GM21576 (cell line): ENCODE measurements around the gene SMARCA1.

Experiments
- ATAC-seq: cut with Tn5 transposase; IDR thresholded peaks from one replicate; pipeline ENCODE4 v1.9.1; 2021; ENCODE audit warnings: mild to moderate bottlenecking, moderate library complexity; ENCODE audit not compliant: unreplicated experiment

SMARCA1 gene

GRCh38 chrX:129531132-129531531 lies 7.8 kb upstream of the SMARCA1 start:
- ATAC-seq: no peak

DNA sequence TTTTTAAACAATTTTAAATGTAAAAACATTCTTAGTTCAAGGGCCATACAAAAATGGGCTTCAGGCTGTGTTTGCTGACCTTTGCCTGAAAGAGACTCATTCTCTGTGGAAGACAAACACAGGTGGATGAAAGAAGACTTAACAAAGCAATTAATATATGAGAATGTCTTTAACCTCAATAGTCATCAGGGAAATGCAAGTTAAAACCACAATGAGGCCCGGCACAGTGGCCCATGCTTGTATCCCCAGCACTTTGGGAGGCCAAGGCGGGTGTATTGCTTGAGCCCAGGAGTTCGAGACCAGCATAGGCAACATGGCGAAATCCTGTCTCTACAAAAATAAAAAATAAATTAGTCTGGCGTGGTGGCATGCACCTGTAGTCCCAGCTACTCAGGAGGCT lies 7.1 kb upstream of the SMARCA1 start:
- ATAC-seq: no peak

- ATAC-seq: no peak
These were observed 6.5 kb upstream of the SMARCA1 start for GRCh38 chrX:129529685-129530281.

GRCh38 chrX:129525896-129526295 lies 2.6 kb upstream of the SMARCA1 start:
- ATAC-seq: no peak

DNA sequence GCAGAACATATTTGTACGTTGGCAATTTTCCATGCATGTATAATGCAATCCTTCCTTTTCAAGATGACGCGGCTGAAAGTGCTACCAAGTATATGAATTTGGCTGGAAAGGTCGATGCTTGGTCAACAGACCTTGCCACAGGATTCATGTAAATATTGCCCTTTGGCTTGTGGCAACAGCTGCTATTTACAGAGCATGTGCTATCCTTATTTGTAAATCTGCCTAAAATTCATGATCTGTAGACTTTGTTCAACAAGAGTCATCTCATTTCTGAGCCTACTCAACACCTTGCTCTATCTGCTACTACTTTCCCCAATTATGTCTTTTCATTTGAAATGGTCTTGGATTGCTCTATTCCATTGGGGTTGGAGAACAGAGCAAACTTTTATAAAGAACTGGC lies 1.9 kb upstream of the SMARCA1 start:
- no peak for ATAC-seq

DNA sequence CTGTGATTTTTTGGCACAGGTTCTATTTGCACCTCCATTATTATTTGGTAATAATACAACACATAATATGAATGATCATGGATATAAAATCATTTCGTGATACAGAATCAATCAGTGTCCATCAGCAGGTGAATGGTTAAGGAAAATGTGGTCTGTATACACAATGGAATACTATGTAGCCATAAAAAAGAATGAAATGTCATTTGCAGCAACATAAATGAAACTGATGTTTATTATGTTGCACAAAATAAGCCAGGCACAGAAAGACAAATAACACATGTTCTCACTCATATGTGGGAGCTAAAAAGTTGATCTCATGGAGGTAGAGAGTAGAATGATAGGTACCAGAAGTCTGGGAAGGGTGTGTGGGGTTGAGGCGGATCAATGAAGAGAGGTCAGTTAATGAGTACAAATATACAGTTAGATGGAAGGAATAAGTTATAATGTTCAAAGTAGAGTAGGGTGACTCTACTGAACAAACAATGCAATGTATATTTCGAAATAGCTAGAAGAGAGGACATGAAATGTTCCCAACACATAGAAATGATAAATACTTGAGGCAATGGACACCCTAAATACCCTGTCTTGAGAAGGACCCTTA lies 1.1 kb upstream of the SMARCA1 start:
- no peak for ATAC-seq

DNA sequence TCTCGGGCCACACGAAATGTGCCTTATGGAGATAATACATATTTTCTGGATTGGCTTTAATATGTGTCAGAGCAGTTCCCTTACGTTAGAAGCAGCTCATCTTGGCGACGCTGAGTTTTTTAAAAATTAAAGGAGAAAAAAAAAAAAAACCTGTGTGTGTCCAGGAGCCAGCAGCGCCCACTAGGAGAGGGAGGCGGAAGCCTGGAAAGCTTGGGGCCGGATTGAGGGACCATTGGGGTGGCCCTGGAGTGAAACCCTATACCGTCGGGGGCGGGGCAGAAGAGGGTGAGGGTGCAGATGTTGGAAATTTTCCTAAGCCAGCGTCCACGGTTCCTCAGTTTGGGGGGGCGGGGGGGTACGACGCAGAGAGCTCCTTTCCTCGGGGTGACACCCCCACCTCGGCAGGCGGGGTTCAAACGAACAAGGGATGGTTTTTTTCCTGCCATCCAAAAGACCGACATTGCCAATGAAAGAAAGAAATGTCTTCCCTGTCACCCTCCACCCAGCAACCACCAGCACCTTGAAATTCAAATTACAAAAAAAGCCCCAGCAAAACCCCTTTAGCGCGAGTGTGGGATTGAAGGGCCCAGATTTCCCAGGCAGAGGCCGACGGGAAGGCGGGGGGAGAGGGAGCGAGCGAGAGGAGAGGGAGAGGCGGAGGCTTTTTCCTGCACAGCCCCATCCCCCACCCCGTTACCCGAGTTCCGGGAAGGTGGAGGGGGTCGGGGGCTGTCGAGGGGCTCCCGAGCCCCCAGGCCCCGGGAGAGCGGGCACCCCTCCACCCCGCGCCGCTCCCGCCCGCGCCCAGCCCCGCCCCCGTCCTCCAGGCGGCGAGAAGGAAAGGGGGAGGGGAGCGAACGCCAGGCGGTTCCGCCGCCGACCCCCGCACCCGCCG lies 859 bp downstream of the SMARCA1 start:
- ATAC-seq: no peak

GRCh38 chrX:129520151-129520550 lies 3.1 kb downstream of the SMARCA1 start:
- ATAC-seq: no peak

- ATAC-seq: no peak
These were observed 6.9 kb downstream of the SMARCA1 start for GRCh38 chrX:129516402-129516801.

- no peak for ATAC-seq
These were observed 10.9 kb downstream of the SMARCA1 start for GRCh38 chrX:129512409-129512808.

DNA sequence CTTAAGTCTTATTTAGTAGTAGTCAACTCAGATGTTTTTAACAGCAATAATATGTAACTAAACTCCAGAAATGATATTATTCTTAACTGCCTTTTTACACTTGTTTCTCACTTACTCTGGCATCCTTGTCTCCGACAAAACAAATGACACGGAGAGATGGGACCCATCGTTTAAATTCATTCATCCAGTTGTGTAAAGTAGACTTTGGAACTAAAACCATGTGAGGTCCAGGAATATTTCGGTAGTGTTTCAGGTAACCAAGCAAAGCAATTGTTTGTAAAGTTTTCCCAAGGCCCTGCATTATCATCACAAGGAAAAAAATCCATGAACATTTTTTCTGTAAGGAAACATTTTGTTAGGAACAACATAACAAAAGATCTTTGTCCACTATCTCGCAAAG lies 11.6 kb downstream of the SMARCA1 start:
- no peak for ATAC-seq

GRCh38 chrX:129510331-129510730 lies 13.0 kb downstream of the SMARCA1 start:
- ATAC-seq: no peak

GRCh38 chrX:129497146-129497843 lies 26.0 kb downstream of the SMARCA1 start:
- no peak for ATAC-seq

DNA sequence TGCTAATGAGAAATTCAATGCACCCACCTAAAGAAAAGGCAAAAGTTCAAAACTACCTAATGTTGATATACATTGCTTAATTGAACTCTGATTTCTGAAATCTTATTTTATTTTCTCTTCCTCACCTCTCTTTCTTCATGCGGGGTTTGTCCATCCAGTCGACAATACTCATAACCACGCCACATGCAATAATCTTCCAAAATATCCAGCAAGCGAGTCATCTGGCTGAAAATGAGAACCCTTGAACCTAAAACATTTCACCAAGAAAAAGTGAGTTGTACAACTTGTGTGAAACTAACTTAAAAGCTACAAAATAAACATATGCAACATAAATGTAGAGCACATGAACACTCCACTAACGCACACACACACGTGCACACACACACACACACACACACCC lies 26.7 kb downstream of the SMARCA1 start:
- ATAC-seq: no peak

DNA sequence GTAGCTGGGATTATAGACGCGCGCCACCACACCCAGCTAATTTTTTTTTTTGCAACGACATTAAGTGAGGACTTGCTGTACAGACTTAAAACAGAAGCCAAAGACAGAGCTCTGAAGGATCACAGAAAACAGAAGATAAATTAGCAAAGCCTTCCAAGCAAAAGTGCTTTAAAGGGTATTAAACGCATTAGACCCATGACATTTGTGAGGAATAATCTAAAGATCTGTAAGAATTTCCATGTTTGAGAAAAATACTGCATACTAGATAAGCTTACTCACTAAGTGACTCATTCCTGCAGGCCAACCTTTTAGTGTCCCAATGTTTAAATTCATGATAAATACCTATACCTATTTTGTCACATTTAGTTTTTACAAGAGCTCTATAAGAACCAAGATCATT lies 27.4 kb downstream of the SMARCA1 start:
- no peak for ATAC-seq

GRCh38 chrX:129494887-129495286 lies 28.4 kb downstream of the SMARCA1 start:
- ATAC-seq: no peak

GRCh38 chrX:129493643-129494042 lies 29.6 kb downstream of the SMARCA1 start:
- ATAC-seq: no peak

DNA sequence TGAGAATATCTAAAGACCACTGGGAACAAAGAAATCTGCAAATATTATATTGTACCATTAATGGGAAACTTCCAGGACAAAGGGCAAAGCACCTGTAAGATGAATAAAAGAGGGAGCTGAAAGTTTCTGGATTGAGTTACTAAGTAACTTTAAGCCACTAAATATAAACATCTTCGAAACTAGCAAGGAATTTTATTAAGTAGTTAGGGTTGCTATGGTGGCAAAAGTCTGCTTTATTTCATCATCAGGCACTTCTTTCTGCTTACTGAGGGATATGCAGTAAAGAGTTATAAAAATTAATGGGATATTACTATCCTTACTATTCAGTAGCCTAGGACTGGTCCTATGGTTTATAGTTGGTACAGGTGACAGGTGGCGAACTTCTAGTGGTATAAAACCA lies 33.0 kb downstream of the SMARCA1 start:
- ATAC-seq: no peak

DNA sequence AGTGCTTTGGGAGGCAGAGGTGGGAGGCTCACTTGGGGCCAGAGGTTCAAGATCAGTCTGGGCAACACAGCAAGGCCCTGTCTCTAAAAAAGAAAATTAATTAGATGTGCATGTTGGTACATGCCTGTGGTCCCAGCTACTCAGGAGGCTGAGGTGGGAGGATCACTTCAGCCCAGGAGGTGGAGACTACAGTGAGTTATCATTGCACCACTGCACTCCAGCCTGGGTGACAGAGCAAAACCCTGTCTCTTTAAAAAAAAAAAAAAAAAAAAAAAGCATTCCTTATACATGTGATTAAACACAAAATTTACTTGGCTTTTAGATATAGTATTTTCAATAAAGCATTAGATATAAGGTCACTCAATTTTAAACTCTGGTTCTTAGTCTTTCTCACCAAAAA lies 34.9 kb downstream of the SMARCA1 start:
- no peak for ATAC-seq

DNA sequence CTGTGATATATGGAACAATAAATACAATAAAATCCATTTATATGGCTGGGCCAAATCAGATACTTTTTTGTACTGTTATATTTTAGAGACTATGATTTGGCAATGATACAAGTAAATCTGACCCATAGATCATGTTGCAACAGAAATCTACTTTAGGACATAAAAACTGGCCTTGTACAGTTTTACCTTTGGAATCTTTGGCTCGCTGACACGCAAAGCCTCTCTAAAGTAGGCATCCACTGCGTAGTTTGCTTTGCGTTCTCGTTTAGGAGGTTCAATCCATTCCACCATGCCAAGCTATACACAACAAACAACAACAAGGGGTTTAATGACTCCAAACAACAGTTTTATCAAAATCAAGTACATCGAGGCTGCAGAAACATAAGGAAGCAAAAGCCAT lies 42.4 kb downstream of the SMARCA1 start:
- no peak for ATAC-seq

DNA sequence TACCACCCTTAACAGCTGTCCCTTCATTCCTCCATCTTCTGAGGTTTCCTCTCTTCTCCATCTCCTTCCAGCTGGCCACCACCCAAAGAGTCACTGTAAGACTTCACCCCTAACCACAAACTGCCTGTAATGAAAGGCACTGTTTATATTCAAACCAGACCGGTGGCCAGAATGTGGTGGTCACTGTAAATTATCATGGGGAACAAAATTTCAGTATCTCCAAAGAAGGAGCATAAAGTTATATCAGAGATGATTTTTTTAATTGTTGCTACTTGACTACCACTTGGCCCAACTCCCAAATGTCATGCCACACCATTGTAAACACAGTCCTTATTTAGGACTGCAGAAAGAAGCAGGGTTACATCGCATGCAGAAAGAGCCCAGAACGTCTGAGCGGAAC lies 44.8 kb downstream of the SMARCA1 start:
- no peak for ATAC-seq

GRCh38 chrX:129472116-129472515 lies 51.2 kb downstream of the SMARCA1 start:
- ATAC-seq: no peak
